T-helper 1 cell treated with Interleukin-12 subunit alpha and Interleukin-12 subunit beta and Interleukin-4 antibody, amounts not matched to agents 30 ng/mL and 1 ng/mL, for 36 hours (primary cell): Measurements from ENCODE around the gene GSTM4. TPM values are rescaled to one million over a fixed set of nuclear protein-coding genes. Genes with fewer than 3 reads are reported as not detected.

Experiments used
- intact Hi-C: fragments of 100-400 bp; cut with micrococcal nuclease; formaldehyde crosslinking; loops from one replicate; pipeline ENCODE4 v1.15.1; 2024
- total RNA-seq: library from RNA; stranded (reverse); gene quantifications from 2 replicates; pipeline ENCODE4 v1.2.3, GENCODE V29; 2022

GSTM4 gene
- total RNA-seq = 24.8 and 25.6 TPM in 2 replicates

DNA sequence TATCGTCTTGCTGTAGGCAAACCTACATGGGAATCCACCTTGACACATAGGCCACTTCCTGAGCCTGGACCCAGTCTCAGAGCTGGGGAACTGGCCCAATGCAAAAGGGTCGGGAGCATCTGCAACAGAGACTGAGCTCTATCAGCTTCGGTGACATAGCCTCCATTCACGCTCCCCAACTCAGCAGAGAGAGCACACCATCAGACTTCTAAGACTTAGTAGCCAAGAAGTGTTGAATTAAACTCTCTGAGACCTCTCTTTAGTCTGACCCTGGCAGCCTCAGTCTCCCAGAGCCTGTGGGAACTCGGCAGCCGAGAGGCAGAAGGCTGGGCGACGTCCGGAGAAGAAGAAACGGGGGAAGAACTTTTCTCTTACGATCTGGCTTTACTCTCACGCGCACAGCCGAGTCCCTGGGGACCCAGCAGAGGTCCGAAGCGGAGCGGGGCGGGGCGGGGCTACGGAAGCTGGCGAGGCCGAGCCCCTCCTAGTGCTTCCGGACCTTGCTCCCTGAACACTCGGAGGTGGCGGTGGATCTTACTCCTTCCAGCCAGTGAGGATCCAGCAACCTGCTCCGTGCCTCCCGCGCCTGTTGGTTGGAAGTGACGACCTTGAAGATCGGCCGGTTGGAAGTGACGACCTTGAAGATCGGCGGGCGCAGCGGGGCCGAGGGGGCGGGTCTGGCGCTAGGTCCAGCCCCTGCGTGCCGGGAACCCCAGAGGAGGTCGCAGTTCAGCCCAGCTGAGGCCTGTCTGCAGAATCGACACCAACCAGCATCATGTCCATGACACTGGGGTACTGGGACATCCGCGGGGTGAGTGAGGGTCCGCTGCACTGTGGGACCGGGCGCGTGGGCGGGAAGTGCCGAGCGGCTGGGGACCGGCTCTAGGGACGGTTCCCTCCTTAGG, at the start of gene GSTM4:
Gene GSTM4 (plus strand): TSS at position 485 of the 905 bp plus-strand sequence. CDS start 291 bp downstream, at position 776.
- intact Hi-C loops = loop anchor here (1.0 to 5.0 kb wide), 5 partner anchors 11 to 376 kb away; partner anchors contain the start of genes AHCYL1 and STRIP1

- intact Hi-C loops = loop anchor here (10.0 kb wide), 1 partner anchor 365 kb away; the partner anchor contains the start of gene CELSR2
These were observed 46.0 kb upstream of the GSTM4 start for GRCh38 chr1:109609881-109610280.

GRCh38 chr1:109610609-109611307, 45.1 kb upstream of the GSTM4 start:
- intact Hi-C loops = loop anchor here (10.0 kb wide), 1 partner anchor 366 kb away; the partner anchor contains the start of gene CELSR2

DNA sequence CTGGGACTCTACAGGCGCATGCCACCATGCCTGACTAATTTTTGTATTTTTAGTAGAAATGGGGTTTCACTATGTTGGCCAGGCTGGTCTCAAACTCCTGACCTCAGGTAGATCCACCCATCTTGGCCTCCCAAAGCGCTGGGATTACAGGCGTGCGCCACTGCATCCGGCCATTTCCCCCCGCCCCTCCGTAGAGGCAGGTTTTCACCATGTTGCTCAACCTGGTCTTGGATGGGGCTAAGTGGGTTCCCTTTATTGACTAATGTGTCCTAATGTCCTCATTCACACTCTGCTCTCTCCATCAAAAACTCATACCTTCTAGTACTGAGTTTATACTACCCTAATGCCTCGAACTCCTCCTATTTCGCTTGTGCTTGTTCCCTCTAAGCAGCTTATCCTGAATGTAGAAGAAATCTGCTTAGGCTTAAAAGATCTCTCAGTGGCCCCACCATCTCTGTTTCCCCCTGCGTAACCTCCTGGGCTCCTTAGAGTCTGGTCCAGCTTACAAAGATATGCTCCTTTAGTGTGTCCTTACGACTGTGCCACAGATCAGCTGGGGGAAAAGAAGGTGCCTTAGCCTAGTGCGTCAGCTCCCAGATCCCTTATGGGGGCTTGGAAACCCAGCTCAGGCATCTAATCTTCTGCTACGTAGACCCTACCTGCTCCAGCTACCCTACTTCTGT, 44.5 kb upstream of the GSTM4 start:
- intact Hi-C loops = loop anchor here (10.0 kb wide), 1 partner anchor 367 kb away; the partner anchor contains the start of gene CELSR2

DNA sequence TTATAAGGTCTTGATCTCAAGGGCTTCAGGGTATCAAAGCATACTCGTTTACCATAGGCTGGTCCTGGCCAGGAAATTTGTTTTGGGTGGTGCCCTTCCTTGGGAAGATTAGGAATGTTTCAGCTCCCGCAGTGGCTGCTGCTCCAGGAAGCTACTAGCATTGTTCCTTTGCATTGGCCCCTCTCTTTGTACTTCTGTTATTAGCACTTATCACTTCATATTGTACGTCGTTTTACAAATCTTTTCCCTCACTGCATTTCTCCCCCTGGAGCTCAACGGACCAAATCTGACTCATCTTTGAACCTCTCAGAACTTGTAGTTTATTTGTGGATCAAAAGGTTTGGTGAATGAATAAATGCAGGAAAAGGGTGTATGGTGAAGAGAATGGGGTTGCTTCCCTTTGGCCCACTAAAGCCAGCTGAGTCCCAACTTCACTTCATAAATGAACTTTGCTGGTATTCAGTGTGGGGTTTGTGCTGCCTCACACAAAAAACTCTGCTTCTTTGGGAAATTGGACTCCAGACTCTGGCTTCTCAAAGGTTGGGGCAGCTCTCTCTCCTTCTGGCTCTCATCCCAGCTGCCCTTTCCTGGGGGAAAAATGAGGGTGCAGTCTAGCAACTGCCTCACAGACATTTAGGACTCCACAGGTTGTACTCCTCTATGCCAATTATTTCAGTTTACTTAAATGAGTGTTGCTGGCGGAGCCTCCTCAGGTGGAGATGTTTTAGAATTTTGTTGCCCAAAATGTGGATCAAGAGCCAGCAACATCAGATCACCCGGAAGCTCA, 42.3 kb upstream of the GSTM4 start:
- intact Hi-C loops = loop anchor here (10.0 kb wide), 1 partner anchor 369 kb away; the partner anchor contains the start of gene CELSR2

DNA sequence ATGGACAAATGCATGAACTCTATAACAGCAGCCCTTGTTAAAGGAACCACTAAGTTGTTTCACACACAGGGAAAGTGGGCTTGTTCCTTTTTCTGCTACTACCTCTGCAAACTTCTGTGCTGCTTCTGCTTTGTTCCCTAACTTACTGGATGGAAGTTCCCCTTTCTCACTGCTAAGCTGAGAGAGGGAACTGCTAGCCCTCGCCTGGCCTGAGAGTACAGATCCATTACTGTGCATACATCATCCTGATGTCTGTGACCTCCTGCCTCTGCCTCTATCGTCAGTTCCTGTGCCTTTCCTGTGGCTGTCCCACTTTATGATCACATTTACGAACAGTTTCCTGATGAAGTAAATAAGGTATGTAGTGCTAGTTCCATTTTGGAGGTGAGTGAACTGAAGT, 40.0 kb upstream of the GSTM4 start:
- intact Hi-C loops = loop anchor here (10.0 kb wide), 1 partner anchor 371 kb away; the partner anchor contains the start of gene CELSR2

DNA sequence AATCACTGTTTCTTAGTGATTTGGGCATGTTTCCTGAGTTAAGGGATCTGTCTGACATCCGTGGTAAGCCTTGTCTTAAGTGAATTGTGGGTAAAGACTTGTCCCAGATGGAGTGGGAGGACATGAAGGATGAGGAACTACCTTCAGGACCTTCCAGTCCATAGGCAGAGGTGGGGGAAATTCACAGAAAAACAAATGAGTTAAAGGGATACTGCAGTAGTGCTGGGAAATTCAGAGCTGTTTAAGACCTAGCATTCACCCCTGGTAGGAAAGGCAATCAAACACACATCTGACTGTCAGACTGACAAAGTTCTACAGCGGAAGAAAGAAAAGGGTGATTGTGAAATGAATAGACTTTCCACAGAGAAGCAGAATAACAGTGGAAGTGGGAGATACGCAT, 39.5 kb upstream of the GSTM4 start:
- intact Hi-C loops = loop anchor here (10.0 kb wide), 1 partner anchor 372 kb away; the partner anchor contains the start of gene CELSR2

DNA sequence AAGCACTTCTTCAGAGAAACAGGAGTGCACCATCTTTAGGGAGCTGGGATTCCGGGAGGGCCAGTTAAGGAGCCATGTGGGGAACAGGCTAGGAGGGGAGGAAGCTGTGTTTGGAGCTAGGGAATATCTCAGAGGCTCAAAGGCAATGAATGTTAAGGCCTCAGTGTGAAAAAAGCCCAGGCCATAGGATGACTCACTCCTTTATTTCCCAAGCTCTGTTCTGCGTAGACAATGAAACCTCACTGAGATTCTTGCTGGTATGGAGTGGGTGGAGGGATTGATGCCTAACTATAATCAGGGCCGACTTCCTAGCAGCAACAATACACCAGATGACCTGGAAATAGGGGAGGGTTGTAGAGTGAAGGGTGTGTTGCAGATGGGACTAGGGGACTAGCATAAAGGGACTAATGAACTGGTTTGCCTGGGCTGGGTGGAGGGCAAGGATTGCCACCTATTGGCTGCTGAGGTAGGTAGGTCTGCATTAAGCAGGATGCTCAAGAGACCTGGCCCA, 38.6 kb upstream of the GSTM4 start:
- intact Hi-C loops = loop anchor here (10.0 kb wide), 1 partner anchor 373 kb away; the partner anchor contains the start of gene CELSR2

DNA sequence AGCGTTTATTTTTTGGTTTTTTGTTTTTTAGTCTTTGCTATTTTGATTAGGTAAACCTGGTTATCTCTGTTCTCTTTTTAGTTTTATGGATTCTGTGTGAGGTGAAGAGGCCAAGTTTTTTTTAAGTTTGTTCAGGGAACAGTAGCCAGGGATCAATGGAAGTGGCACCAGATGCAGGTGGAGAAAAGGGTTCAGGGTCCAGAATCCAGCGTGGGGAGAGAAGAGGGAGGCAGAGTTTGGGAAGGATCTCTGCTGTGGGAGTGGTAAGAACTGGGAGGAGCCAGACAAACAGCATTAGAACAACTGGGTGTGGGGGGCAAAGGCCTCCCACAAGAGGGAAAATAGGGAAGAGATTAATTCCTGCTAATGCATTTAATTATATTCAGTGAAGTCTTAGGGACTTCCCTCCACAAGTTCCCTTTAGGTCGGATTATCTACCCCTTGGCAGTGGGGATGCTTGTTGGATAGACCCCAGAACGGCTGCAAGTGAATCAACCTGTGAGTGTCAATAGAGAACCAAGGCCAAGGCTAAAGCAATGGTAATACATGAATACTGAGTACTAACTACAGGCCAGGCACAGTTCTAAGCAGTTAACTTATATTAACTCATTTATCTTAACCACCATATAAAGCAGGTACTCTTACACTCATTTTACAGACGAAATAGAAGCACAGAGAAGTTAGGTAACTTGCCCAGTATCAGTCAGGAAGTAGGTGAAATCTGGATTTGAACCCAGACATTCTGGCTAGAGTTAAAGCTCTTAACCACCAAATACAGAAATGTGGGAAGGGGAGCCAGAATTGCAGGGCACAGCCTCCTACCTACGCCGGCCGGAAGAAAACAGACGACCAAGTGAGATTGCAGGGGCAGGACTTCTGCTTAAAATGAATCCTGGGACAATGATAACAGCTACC, 37.0 kb upstream of the GSTM4 start:
- intact Hi-C loops = loop anchor here (1.0 to 10.0 kb wide), 4 partner anchors 21 to 374 kb away; partner anchors contain the start of genes CELSR2, GNAI3 and PSMA5

DNA sequence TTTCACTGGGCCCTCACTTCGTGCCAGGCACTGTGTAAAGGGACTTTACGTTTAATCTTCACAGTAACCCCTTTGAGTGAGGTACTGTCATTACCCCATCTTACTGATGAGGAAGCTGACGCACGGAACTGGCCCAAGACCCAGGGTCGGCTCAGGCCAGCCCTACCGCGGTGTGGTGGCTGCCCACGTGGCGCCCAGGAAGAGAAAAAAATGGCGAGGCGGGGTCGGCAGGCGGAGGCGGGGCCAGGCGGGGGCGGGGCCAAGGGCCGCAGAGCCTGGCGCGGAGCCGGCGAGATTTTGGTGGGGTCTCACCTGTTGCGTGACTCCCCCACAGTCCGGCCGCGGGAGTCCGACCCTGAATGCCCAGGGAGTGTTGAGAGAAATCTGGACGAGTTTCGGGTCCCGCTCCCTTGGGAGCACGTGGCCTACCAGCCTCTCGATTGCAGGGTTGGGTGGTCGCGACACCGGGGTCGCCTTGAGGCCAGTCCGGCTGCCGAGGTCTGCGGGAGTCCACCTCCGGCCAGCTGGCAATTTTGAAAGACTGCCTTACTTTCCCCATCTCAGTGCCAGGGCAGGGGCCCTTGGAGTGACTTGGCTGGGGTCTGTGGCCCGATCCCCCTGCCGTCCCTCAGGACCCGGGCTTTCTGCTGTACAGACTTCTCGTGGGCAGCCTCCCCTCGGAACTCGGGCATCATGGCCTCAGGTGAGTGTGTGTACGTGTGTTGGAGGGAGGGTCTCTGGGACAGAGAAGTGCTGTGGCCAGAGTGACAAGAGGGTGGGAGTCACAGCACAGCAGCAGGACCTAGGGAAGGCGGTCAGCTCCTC, 36.1 kb upstream of the GSTM4 start, which contains the start of the genes AMPD2 and GNAT2:
Gene AMPD2 (plus strand): TSS at position 262 of the 825 bp plus-strand sequence. CDS start 1,339 bp downstream, outside the sequence.
Gene GNAT2 (minus strand): TSS at position 41 of the 825 bp plus-strand sequence. CDS start 6,746 bp downstream, outside the sequence.
- intact Hi-C loops = loop anchor here (1.0 to 10.0 kb wide), 13 partner anchors 21 to 719 kb away; partner anchors contain the start of genes AHCYL1, ATXN7L2, CELSR2 and CYB561D1

DNA sequence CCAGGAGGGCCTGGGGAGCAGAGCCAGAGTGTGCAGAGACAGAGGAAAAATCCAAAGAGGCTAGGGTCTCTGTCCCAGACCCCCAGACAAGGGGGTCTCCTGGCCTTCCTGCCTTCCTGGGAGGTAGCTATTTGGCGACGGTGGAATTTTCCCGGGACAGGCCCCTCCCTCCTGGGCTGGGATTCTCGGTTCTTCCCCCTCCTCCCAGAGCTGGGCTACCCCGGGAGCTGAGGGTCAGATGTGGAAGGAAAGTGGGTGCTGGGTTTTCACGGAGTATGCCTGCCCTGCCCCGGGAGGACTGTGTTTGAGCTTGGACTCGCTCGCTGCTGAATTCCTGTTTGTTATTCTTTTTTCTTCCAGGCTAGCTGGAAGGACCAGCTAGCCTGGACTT, 35.5 kb upstream of the GSTM4 start:
- intact Hi-C loops = loop anchor here (1.0 to 2.0 kb wide), 9 partner anchors 36 to 718 kb away; partner anchors contain the start of genes AHCYL1, ATXN7L2, CYB561D1 and GSTM1

DNA sequence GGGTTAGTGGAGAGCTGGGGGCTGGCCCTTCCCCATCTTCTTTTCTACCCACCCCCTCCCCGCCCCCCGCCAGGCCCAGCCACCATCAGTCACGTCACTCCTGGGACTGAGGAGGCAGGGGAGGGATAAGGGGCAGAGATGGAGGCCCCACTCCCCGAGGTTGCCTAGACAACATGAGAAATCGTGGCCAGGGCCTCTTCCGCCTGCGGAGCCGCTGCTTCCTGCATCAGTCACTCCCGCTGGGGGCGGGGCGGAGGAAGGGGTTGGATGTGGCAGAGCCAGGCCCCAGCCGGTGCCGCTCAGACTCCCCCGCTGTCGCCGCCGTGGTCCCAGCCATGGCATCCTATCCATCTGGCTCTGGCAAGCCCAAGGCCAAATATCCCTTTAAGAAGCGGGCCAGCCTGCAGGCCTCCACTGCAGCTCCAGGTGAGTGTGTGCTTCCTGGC, 35.0 kb upstream of the GSTM4 start:
- intact Hi-C loops = loop anchor here (1.0 to 2.0 kb wide), 9 partner anchors 36 to 718 kb away; partner anchors contain the start of genes AHCYL1, ATXN7L2, CYB561D1 and GSTM1

GRCh38 chr1:109621379-109622136, 34.3 kb upstream of the GSTM4 start:
- intact Hi-C loops = loop anchor here (2.0 kb wide), 7 partner anchors 35 to 717 kb away; partner anchors contain the start of genes AHCYL1, CYB561D1, GSTM1 and GSTM3

GRCh38 chr1:109622137-109622892, 33.6 kb upstream of the GSTM4 start:
- intact Hi-C loops = no loop called here

GRCh38 chr1:109622895-109623294, 33.0 kb upstream of the GSTM4 start:
- intact Hi-C loops = no loop called here
